GM23248 (cell line): ENCODE measurements around the gene ZBTB7C.

Experiments used
- EZH2 ChIP-seq: fragments of 200-600 bp; sonication (generic); IDR thresholded peaks from 2 replicates; pipeline ENCODE4 v1.6.1; 2018; ENCODE audit warnings: antibody characterized with exemption, mild to moderate bottlenecking; ENCODE audit not compliant: insufficient read depth, poor library complexity, severe bottlenecking
- EZH2phosphoT487 ChIP-seq: fragments of 200-600 bp; sonication (generic); IDR thresholded peaks from 2 replicates; pipeline ENCODE4 v1.6.1; 2018; ENCODE audit warnings: antibody characterized with exemption, moderate library complexity, mild to moderate bottlenecking, low read depth; ENCODE audit not compliant: insufficient read depth

DNA sequence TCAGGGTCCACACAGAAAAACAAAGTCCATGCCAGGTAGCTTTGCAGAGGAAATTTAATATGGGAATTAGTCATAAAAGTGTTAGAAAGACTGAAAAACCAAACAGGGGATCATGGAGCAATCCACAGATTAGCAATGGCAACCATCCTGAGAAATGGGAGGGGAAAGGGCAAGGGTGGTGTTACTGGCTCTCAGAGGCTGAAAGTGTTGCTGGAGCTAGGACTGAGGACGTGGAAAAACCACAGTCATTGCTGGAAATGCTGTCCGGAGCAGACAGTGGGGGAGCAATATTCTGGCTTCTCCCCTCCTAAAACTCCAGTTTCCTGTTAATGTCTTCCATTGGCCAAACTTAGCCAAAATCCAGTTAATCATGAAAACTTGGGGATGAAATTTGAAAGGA is 172.4 kb downstream of the ZBTB7C start:
- TF ChIP-seq EZH2 (no peak), EZH2phosphoT487 (no peak)
